ENCODE measurements around the gene OPCML.
A peak's percentile ranks its signal among the peaks of the same experiment; 100 is the strongest.

Gene OPCML

DNA sequence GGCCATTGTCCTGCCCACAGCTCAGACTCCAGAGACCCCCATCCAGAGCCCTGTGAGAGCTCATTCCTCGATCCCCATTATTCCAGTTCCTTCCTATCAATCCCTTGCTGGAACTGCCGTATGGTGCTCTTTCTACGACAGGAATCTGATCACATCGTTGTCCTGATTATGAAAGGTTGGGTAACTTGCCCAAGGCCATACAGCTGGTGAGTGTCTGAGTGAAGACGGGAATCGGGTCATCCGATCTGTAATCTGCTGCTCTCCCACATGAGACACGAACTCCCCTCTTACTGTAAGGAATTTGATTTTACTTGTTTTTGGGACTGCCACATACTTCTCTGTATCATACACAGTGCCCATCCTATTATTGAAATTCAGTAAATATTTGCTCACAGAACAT is 149.1 kb downstream of the OPCML start:
- no CpG with 5 or more reads among the region's 8 CpGs for WGBS, 2 donors (ENCODE audit: extremely low coverage in 2 of 2, insufficient read length in 2 of 2, insufficient replicate concordance in 1 of 2)
- H3K4ac ChIP-seq (ENCODE audit: low read length), result no peak overlapping the region
- H2AFZ ChIP-seq (ENCODE audit: low read length), result no peak overlapping the region
- no peak overlapping the region for H2BK120ac ChIP-seq (ENCODE audit: low read depth, low read length)
- H4K8ac ChIP-seq (ENCODE audit: low read depth, low read length), result no peak overlapping the region
- H3K4me2 ChIP-seq (ENCODE audit: insufficient read depth, low read length, poor library complexity, severe bottlenecking), result no peak overlapping the region
- no peak overlapping the region for H2BK15ac ChIP-seq (ENCODE audit: low read length)
- H3K79me1 ChIP-seq (ENCODE audit: low read depth, low read length), result no peaks in the 10 kb centered on the region
- H4K91ac ChIP-seq (ENCODE audit: low read depth, low read length, poor library complexity), result no peak overlapping the region
- H3K27me3 ChIP-seq (ENCODE audit: control insufficient read depth in 3 of 3, insufficient read depth in 3 of 3, low read depth in 1 of 3, low read length in 3 of 3), result no peaks in the 10 kb centered on the region
- no peaks in the 10 kb centered on the region for H3K36me3 ChIP-seq (replicated peaks in 1 of 2; ENCODE audit: control insufficient read depth in 2 of 2, insufficient read depth in 2 of 2, low read length in 2 of 2)
- no peak overlapping the region for H2BK5ac ChIP-seq (ENCODE audit: low read length)
- H3K9ac ChIP-seq (ENCODE audit: low read depth, low read length, poor library complexity), result no peak overlapping the region
- H3K14ac ChIP-seq (ENCODE audit: low read length), result no peak overlapping the region
- peak overlapping the region; percentile 33 for H2AK5ac ChIP-seq (ENCODE audit: low read depth, low read length)
- no peak overlapping the region for H3K23ac ChIP-seq (ENCODE audit: low read depth, low read length, poor library complexity)
- no peak for DNase-seq (ENCODE audit: low spot score)
- no peak overlapping the region for H3K4me3 ChIP-seq (ENCODE audit: low read length in 2 of 2)
- no peak overlapping the region for H3K27ac ChIP-seq (replicated peaks; ENCODE audit: low read length)
- peak overlapping the region; percentile 46 for H3K18ac ChIP-seq (ENCODE audit: low read length)
- H3K4me1 ChIP-seq (ENCODE audit: control insufficient read depth in 2 of 2, insufficient read depth in 1 of 2, low read depth in 1 of 2, low read length in 2 of 2), result peaks cover 0 to 12% of the 10 kb centered on the region in 2 donors
- H3K9me3 ChIP-seq (replicated peaks in 1 of 2; ENCODE audit: control insufficient read depth in 2 of 2, insufficient read depth in 1 of 2, low read depth in 1 of 2, low read length in 2 of 2), result no peaks in the 10 kb centered on the region
- H2BK12ac ChIP-seq (ENCODE audit: low read length), result no peak overlapping the region

DNA sequence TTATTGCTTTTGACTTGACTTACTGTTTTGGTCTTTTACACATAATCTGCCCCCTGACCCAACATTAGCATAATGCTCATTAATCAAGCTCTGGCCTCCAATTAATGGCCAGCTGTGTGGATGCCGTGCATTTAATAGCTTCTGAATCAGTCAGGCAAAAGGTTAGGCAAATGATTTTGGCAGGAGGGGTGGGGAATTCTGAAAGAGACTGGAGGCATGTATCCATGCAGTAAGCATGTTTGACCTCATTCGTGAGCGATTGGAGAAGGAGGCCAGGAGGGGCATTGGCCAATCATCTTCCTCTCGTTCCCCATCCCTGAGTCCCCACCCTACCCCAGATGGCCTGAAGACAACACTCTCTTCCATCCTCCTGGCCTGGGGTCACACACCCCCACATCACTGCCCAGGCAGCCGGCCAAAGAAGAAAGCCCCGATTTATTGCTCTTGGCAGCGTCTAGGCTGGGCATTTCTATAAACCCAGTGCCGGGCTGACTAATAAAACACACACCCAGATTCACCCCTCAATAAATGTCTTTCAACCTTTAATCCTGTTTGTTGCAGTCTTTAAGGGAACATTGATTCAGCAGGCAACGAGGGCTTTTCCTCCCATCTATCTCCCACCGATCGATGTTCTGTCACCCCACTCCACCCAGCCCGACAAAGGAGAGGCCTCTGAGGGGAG is 150.0 kb downstream of the OPCML start:
- no CpG with 5 or more reads among the region's 12 CpGs for WGBS, 2 donors (ENCODE audit: extremely low coverage in 2 of 2, insufficient read length in 2 of 2, insufficient replicate concordance in 1 of 2)
- H3K4me2 ChIP-seq (ENCODE audit: insufficient read depth, low read length, poor library complexity, severe bottlenecking), result no peak overlapping the region
- H2BK15ac ChIP-seq (ENCODE audit: low read length), result no peak overlapping the region
- no peak overlapping the region for H3K27ac ChIP-seq (replicated peaks; ENCODE audit: low read length)
- H3K14ac ChIP-seq (ENCODE audit: low read length), result no peak overlapping the region
- H4K91ac ChIP-seq (ENCODE audit: low read depth, low read length, poor library complexity), result no peak overlapping the region
- peaks cover 0 to 12% of the 10 kb centered on the region in 2 donors for H3K4me1 ChIP-seq (ENCODE audit: control insufficient read depth in 2 of 2, insufficient read depth in 1 of 2, low read depth in 1 of 2, low read length in 2 of 2)
- H3K36me3 ChIP-seq (replicated peaks in 1 of 2; ENCODE audit: control insufficient read depth in 2 of 2, insufficient read depth in 2 of 2, low read length in 2 of 2), result no peaks in the 10 kb centered on the region
- no peaks in the 10 kb centered on the region for H3K27me3 ChIP-seq (ENCODE audit: control insufficient read depth in 3 of 3, insufficient read depth in 3 of 3, low read depth in 1 of 3, low read length in 3 of 3)
- H3K4me3 ChIP-seq (ENCODE audit: low read length in 2 of 2), result no peak overlapping the region
- H3K4ac ChIP-seq (ENCODE audit: low read length), result no peak overlapping the region
- H2BK120ac ChIP-seq (ENCODE audit: low read depth, low read length), result no peak overlapping the region
- no peaks in the 10 kb centered on the region for H3K79me1 ChIP-seq (ENCODE audit: low read depth, low read length)
- DNase-seq (ENCODE audit: low spot score), result no peak
- H3K18ac ChIP-seq (ENCODE audit: low read length), result no peak overlapping the region
- H4K8ac ChIP-seq (ENCODE audit: low read depth, low read length), result no peak overlapping the region
- no peak overlapping the region for H2AFZ ChIP-seq (ENCODE audit: low read length)
- H3K23ac ChIP-seq (ENCODE audit: low read depth, low read length, poor library complexity), result no peak overlapping the region
- H2BK12ac ChIP-seq (ENCODE audit: low read length), result no peak overlapping the region
- H2BK5ac ChIP-seq (ENCODE audit: low read length), result no peak overlapping the region
- no peak overlapping the region for H3K9ac ChIP-seq (ENCODE audit: low read depth, low read length, poor library complexity)
- no peaks in the 10 kb centered on the region for H3K9me3 ChIP-seq (replicated peaks in 1 of 2; ENCODE audit: control insufficient read depth in 2 of 2, insufficient read depth in 1 of 2, low read depth in 1 of 2, low read length in 2 of 2)
- no peak overlapping the region for H2AK5ac ChIP-seq (ENCODE audit: low read depth, low read length)

DNA sequence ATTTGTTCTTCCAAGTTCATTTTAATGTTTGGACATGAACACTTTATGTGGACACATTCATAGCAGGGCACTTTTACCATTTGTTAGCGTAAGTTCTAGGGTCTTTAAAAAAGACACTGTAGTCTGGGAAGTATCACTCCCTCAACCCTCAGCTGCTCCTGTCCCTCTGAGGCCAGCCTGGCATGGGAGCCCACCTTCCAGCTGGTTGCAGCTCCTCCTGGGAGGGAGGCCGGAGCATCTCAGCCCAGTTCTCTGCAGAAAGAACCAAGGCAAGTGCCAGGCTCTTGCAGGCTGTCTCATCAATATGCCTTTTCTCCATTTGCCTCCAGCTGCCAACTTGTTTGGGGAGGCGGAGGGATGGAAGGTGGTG is 150.6 kb downstream of the OPCML start:
- H2BK120ac ChIP-seq (ENCODE audit: low read depth, low read length), result no peak overlapping the region
- H3K4me1 ChIP-seq (ENCODE audit: control insufficient read depth in 2 of 2, insufficient read depth in 1 of 2, low read depth in 1 of 2, low read length in 2 of 2), result peaks cover 0 to 8% of the 10 kb centered on the region in 2 donors
- H3K27ac ChIP-seq (replicated peaks; ENCODE audit: low read length), result no peak overlapping the region
- no peaks in the 10 kb centered on the region for H3K9me3 ChIP-seq (replicated peaks in 1 of 2; ENCODE audit: control insufficient read depth in 2 of 2, insufficient read depth in 1 of 2, low read depth in 1 of 2, low read length in 2 of 2)
- no peak for DNase-seq (ENCODE audit: low spot score)
- no peak overlapping the region for H2BK5ac ChIP-seq (ENCODE audit: low read length)
- H3K18ac ChIP-seq (ENCODE audit: low read length), result no peak overlapping the region
- H2BK15ac ChIP-seq (ENCODE audit: low read length), result no peak overlapping the region
- H3K27me3 ChIP-seq (ENCODE audit: control insufficient read depth in 3 of 3, insufficient read depth in 3 of 3, low read depth in 1 of 3, low read length in 3 of 3), result no peaks in the 10 kb centered on the region
- no peak overlapping the region for H3K4me2 ChIP-seq (ENCODE audit: insufficient read depth, low read length, poor library complexity, severe bottlenecking)
- H2AK5ac ChIP-seq (ENCODE audit: low read depth, low read length), result no peak overlapping the region
- no peak overlapping the region for H2BK12ac ChIP-seq (ENCODE audit: low read length)
- H2AFZ ChIP-seq (ENCODE audit: low read length), result no peak overlapping the region
- H3K4me3 ChIP-seq (ENCODE audit: low read length in 2 of 2), result no peak overlapping the region
- no peak overlapping the region for H3K4ac ChIP-seq (ENCODE audit: low read length)
- no CpG with 5 or more reads among the region's 3 CpGs for WGBS, 2 donors (ENCODE audit: extremely low coverage in 2 of 2, insufficient read length in 2 of 2, insufficient replicate concordance in 1 of 2)
- no peak overlapping the region for H4K91ac ChIP-seq (ENCODE audit: low read depth, low read length, poor library complexity)
- H3K36me3 ChIP-seq (replicated peaks in 1 of 2; ENCODE audit: control insufficient read depth in 2 of 2, insufficient read depth in 2 of 2, low read length in 2 of 2), result no peaks in the 10 kb centered on the region
- H3K14ac ChIP-seq (ENCODE audit: low read length), result no peak overlapping the region
- no peak overlapping the region for H4K8ac ChIP-seq (ENCODE audit: low read depth, low read length)
- no peak overlapping the region for H3K9ac ChIP-seq (ENCODE audit: low read depth, low read length, poor library complexity)
- no peaks in the 10 kb centered on the region for H3K79me1 ChIP-seq (ENCODE audit: low read depth, low read length)
- no peak overlapping the region for H3K23ac ChIP-seq (ENCODE audit: low read depth, low read length, poor library complexity)

DNA sequence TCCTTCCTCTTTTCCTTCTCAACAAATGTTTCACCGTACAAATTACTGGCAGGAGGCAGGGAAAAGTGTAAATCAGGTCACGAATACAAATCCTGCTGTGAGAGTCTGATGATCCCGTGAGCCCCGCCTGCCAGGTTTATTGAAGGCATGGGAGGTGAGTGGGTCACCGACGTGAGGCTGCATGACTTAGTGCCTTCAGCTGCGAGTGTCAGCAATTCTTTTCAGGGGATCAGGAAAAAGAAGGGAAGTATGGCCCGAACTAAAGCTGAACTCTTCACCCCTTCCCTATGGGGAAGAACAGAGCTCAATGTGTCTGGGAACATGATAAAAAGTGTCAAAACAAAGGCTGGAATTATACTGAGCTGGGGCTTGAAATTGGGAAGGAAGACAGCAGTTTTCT is 166.2 kb downstream of the OPCML start:
- H4K91ac ChIP-seq (ENCODE audit: low read depth, low read length, poor library complexity), result no peak overlapping the region
- H3K4me2 ChIP-seq (ENCODE audit: insufficient read depth, low read length, poor library complexity, severe bottlenecking), result no peak overlapping the region
- no peak overlapping the region for H3K14ac ChIP-seq (ENCODE audit: low read length)
- H3K4me3 ChIP-seq (ENCODE audit: low read length in 2 of 2), result no peak overlapping the region
- no peak overlapping the region for H2BK5ac ChIP-seq (ENCODE audit: low read length)
- H2BK12ac ChIP-seq (ENCODE audit: low read length), result no peak overlapping the region
- DNase-seq (ENCODE audit: low spot score), result no peak
- H2BK15ac ChIP-seq (ENCODE audit: low read length), result no peak overlapping the region
- no peak overlapping the region for H3K18ac ChIP-seq (ENCODE audit: low read length)
- WGBS, 2 donors (ENCODE audit: extremely low coverage in 2 of 2, insufficient read length in 2 of 2, insufficient replicate concordance in 1 of 2), result no CpG with 5 or more reads among the region's 8 CpGs
- no peaks in the 10 kb centered on the region for H3K27me3 ChIP-seq (ENCODE audit: control insufficient read depth in 3 of 3, insufficient read depth in 3 of 3, low read depth in 1 of 3, low read length in 3 of 3)
- H2AFZ ChIP-seq (ENCODE audit: low read length), result peak overlapping the region; percentile 49
- no peaks in the 10 kb centered on the region for H3K79me1 ChIP-seq (ENCODE audit: low read depth, low read length)
- no peak overlapping the region for H4K8ac ChIP-seq (ENCODE audit: low read depth, low read length)
- H3K4me1 ChIP-seq (ENCODE audit: control insufficient read depth in 2 of 2, insufficient read depth in 1 of 2, low read depth in 1 of 2, low read length in 2 of 2), result peaks cover 0 to 8% of the 10 kb centered on the region in 2 donors
- no peak overlapping the region for H3K27ac ChIP-seq (replicated peaks; ENCODE audit: low read length)
- no peaks in the 10 kb centered on the region for H3K36me3 ChIP-seq (replicated peaks in 1 of 2; ENCODE audit: control insufficient read depth in 2 of 2, insufficient read depth in 2 of 2, low read length in 2 of 2)
- no peak overlapping the region for H2BK120ac ChIP-seq (ENCODE audit: low read depth, low read length)
- no peak overlapping the region for H2AK5ac ChIP-seq (ENCODE audit: low read depth, low read length)
- H3K9ac ChIP-seq (ENCODE audit: low read depth, low read length, poor library complexity), result no peak overlapping the region
- no peak overlapping the region for H3K23ac ChIP-seq (ENCODE audit: low read depth, low read length, poor library complexity)
- H3K9me3 ChIP-seq (replicated peaks in 1 of 2; ENCODE audit: control insufficient read depth in 2 of 2, insufficient read depth in 1 of 2, low read depth in 1 of 2, low read length in 2 of 2), result no peaks in the 10 kb centered on the region
- no peak overlapping the region for H3K4ac ChIP-seq (ENCODE audit: low read length)
